ENCODE measurements around the gene B9D2. TPM values are rescaled to one million over a fixed set of nuclear protein-coding genes. Genes with fewer than 3 reads are reported as not detected.

B9D2 gene
- total RNA-seq, 1 donor from 2014 or later: 5.9 TPM

GRCh38 chr19:41320185-41320518 lies 43.8 kb downstream of the B9D2 start:
- FAIRE-seq: no peak
- H3K9ac ChIP-seq (ENCODE audit: low read length): no peak overlapping the region
- no peak overlapping the region for H3K4me3 ChIP-seq (ENCODE audit: insufficient read depth, low read depth, low read length)

DNA sequence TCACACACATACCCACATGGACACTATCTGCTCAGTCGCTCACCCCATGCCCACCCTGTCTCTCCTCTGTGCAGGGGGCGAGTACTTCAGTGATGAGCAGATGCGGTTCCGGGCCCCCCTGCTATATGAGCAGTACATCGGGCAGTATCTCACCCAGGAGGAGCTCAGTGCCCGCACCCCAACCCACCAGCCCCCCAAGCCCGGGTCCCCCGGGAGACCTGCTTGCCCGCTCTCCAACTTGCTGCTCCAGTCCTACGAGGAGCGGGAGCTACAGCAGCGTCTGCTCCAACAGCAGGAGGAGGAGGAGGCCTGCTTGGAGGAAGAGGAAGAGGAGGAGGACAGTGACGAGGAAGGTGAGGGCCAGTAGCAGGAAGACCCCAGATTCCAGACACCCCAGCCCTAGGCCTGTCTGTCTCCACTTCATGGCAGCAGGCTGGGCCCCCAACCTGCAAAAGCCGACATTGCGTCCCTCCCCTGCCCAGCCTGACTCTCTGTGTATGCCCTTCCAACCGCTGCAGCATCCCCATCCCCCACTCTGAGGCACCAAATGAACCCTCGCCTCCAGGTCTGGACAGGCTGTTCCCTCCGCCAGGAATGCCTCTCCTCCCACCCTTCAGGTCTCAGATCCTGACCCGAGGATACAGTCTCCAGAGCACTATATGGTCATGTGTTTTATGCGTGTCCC lies 44.3 kb downstream of the B9D2 start:
- no peak overlapping the region for H3K4me3 Mint-ChIP-seq (ENCODE audit: unreplicated experiment)
- H2AFZ ChIP-seq (ENCODE audit: low read depth, low read length): no peak overlapping the region
- no peak overlapping the region for H3K9ac ChIP-seq (ENCODE audit: low read length)
- no peaks in the 10 kb centered on the region for H3K27me3 ChIP-seq (ENCODE audit: insufficient read depth, low read length)
- TF ChIP-seq, protein P1, sequence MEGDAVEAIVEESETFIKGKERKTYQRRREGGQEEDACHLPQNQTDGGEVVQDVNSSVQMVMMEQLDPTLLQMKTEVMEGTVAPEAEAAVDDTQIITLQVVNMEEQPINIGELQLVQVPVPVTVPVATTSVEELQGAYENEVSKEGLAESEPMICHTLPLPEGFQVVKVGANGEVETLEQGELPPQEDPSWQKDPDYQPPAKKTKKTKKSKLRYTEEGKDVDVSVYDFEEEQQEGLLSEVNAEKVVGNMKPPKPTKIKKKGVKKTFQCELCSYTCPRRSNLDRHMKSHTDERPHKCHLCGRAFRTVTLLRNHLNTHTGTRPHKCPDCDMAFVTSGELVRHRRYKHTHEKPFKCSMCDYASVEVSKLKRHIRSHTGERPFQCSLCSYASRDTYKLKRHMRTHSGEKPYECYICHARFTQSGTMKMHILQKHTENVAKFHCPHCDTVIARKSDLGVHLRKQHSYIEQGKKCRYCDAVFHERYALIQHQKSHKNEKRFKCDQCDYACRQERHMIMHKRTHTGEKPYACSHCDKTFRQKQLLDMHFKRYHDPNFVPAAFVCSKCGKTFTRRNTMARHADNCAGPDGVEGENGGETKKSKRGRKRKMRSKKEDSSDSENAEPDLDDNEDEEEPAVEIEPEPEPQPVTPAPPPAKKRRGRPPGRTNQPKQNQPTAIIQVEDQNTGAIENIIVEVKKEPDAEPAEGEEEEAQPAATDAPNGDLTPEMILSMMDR (IDR thresholded peaks at IDR 0.05; ENCODE audit: insufficient read depth, low read depth, low read length): no peak
- TF ChIP-seq EZH2 (IDR thresholded peaks at IDR 0.05; ENCODE audit: insufficient read depth, low read length): no peak
- no peak overlapping the region for H3K27ac Mint-ChIP-seq (ENCODE audit: unreplicated experiment)
- H3K36me3 Mint-ChIP-seq (ENCODE audit: low read depth, unreplicated experiment): peaks cover 21% of the 10 kb centered on the region
- FAIRE-seq (no peak), DNase-seq (ENCODE audit: low read depth) (no peak)
- no peak overlapping the region for H3K4me3 ChIP-seq (ENCODE audit: insufficient read depth, low read depth, low read length)
- H3K27ac ChIP-seq (ENCODE audit: low read depth, low read length): no peak overlapping the region
- H3K79me2 ChIP-seq (ENCODE audit: insufficient read depth, low read length): peaks cover 11% of the 10 kb centered on the region
- H3K4me1 ChIP-seq (ENCODE audit: insufficient read depth, low read length): peaks cover 39% of the 10 kb centered on the region
- peaks cover 23% of the 10 kb centered on the region for H3K36me3 ChIP-seq (ENCODE audit: insufficient read depth, low read length)
- peaks cover 37% of the 10 kb centered on the region for H3K4me1 Mint-ChIP-seq (ENCODE audit: low read depth, unreplicated experiment)
- H3K9me3 ChIP-seq (ENCODE audit: insufficient read depth, low read depth, low read length): no peaks in the 10 kb centered on the region
- H3K9me3 Mint-ChIP-seq (ENCODE audit: unreplicated experiment): no peaks in the 10 kb centered on the region
- H4K20me1 ChIP-seq (ENCODE audit: insufficient read depth, low read length): peaks cover 49% of the 10 kb centered on the region
- no peaks in the 10 kb centered on the region for H3K27me3 Mint-ChIP-seq (ENCODE audit: low read depth, unreplicated experiment)
- no peak overlapping the region for H3K4me2 ChIP-seq (ENCODE audit: low read length)

More at GRCh38 chr19:41320185-41320518, 43.8 kb downstream of the B9D2 start:
- Mint-ChIP-seq H3K4me3 (ENCODE audit: unreplicated experiment) (no peak overlapping the region), H3K9me3 (ENCODE audit: unreplicated experiment) (no peaks in the 10 kb centered on the region), H3K27ac (ENCODE audit: unreplicated experiment) (no peak overlapping the region), H3K27me3 (ENCODE audit: low read depth, unreplicated experiment) (no peaks in the 10 kb centered on the region), H3K36me3 (ENCODE audit: low read depth, unreplicated experiment) (peaks cover 21% of the 10 kb centered on the region), H3K4me1 (ENCODE audit: low read depth, unreplicated experiment) (peaks cover 39% of the 10 kb centered on the region)
- Histone ChIP-seq H3K4me1 (ENCODE audit: insufficient read depth, low read length) (peaks cover 44% of the 10 kb centered on the region), H4K20me1 (ENCODE audit: insufficient read depth, low read length) (peaks cover 49% of the 10 kb centered on the region), H3K27me3 (ENCODE audit: insufficient read depth, low read length) (no peaks in the 10 kb centered on the region), H3K36me3 (ENCODE audit: insufficient read depth, low read length) (peaks cover 23% of the 10 kb centered on the region), H3K27ac (ENCODE audit: low read depth, low read length) (no peak overlapping the region), H3K9me3 (ENCODE audit: insufficient read depth, low read depth, low read length) (no peaks in the 10 kb centered on the region), H3K4me2 (ENCODE audit: low read length) (no peak overlapping the region), H2AFZ (ENCODE audit: low read depth, low read length) (no peak overlapping the region), H3K79me2 (ENCODE audit: insufficient read depth, low read length) (peaks cover 10% of the 10 kb centered on the region)
- no peak for DNase-seq (ENCODE audit: low read depth)
- TF ChIP-seq EZH2 (IDR thresholded peaks at IDR 0.05; ENCODE audit: insufficient read depth, low read length): no peak
- TF ChIP-seq, protein P1 (IDR thresholded peaks at IDR 0.05; ENCODE audit: insufficient read depth, low read depth, low read length): no peak
